CD14-positive monocyte (primary cell): ENCODE data around the gene CRACDL. TPM values are rescaled to one million over a fixed set of nuclear protein-coding genes. Genes with fewer than 3 reads are reported as not detected.

Source experiments
- DNase-seq, 3 donors: peaks; one replicate each; pipeline ENCODE4 v3.0.0-alpha.2; 2011 to 2022
- H2AFZ ChIP-seq: 2 replicates; pipeline ENCODE4 v1.6.0; 2012; ENCODE audit warnings: mild to moderate bottlenecking, low read depth, low read length, inconsistent platforms; ENCODE audit not compliant: insufficient read depth, poor library complexity, severe bottlenecking
- H3K27ac ChIP-seq, 2 donors: 1 replicate in 1 of 2; 2 replicates in 1 of 2; pipeline ENCODE4 v1.5.1; 2012 to 2013; ENCODE audit warnings: low read length in 2 of 2, control low read depth in 1 of 2, inconsistent platforms in 1 of 2, low read depth in 1 of 2, mild to moderate bottlenecking in 1 of 2
- H3K27me3 ChIP-seq, 2 donors: one replicate each; pipeline versions ENCODE4 v1.6.0 to v1.6.1; 2011 to 2013; ENCODE audit warnings: low read length in 2 of 2; ENCODE audit not compliant: control insufficient read depth in 2 of 2, insufficient read depth in 2 of 2
- H3K36me3 ChIP-seq, 2 donors: replicated peaks in 1 of 2; 1 replicate in 1 of 2; 2 replicates in 1 of 2; pipeline versions ENCODE4 v1.5.1 to v1.6.1; 2012 to 2013; ENCODE audit warnings: low read length in 2 of 2, control low read depth in 1 of 2, inconsistent platforms in 1 of 2, mild to moderate bottlenecking in 1 of 2; ENCODE audit not compliant: insufficient read depth in 2 of 2, control insufficient read depth in 1 of 2
- H3K4me1 ChIP-seq, 2 donors: 1 replicate in 1 of 2; 2 replicates in 1 of 2; pipeline versions ENCODE4 v1.5.1 to v1.6.1; 2012 to 2013; ENCODE audit warnings: low read length in 2 of 2, control low read depth in 1 of 2, inconsistent platforms in 1 of 2, mild to moderate bottlenecking in 1 of 2, moderate library complexity in 1 of 2; ENCODE audit not compliant: insufficient read depth in 2 of 2, control insufficient read depth in 1 of 2
- H3K4me2 ChIP-seq: replicated peaks from 2 replicates; pipeline ENCODE3; 2012; ENCODE audit warnings: low read length, moderate library complexity, mild to moderate bottlenecking; ENCODE audit not compliant: poor library complexity, severe bottlenecking; ENCODE audit errors: extremely low read depth
- H3K4me3 ChIP-seq, 3 experiments: fragments of 200-600 bp in 1 of 3; sonication (generic) in 1 of 3; replicated peaks in 1 of 3; 1 replicate in 2 of 3; 2 replicates in 1 of 3; pipeline ENCODE4 v1.5.1; 2011 to 2013; ENCODE audit warnings: low read length in 3 of 3, mild to moderate bottlenecking in 3 of 3, control low read depth in 2 of 3, low read depth in 2 of 3, inconsistent platforms in 1 of 3, moderate library complexity in 1 of 3
- H3K79me2 ChIP-seq: 2 replicates; pipeline ENCODE4 v1.6.0; 2012; ENCODE audit warnings: mild to moderate bottlenecking, control low read depth, inconsistent platforms, low read length, moderate library complexity; ENCODE audit not compliant: insufficient read depth
- H3K9ac ChIP-seq: 2 replicates; pipeline ENCODE4 v1.6.0; 2017; ENCODE audit warnings: low read length, mild to moderate bottlenecking; ENCODE audit not compliant: insufficient read depth, poor library complexity, severe bottlenecking
- H3K9me3 ChIP-seq, 2 donors: replicated peaks in 1 of 2; 1 replicate in 1 of 2; 2 replicates in 1 of 2; pipeline versions ENCODE4 v1.5.1 to v1.6.1; 2012 to 2013; ENCODE audit warnings: low read length in 2 of 2, control low read depth in 1 of 2; ENCODE audit not compliant: control insufficient read depth in 1 of 2, insufficient read depth in 1 of 2
- H4K20me1 ChIP-seq: 2 replicates; pipeline ENCODE4 v1.6.0; 2012; ENCODE audit warnings: mild to moderate bottlenecking, low read length, control low read depth, moderate library complexity; ENCODE audit not compliant: insufficient read depth
- H3K27ac Mint-ChIP-seq, 7 donors: one replicate each; pipeline ENCODE4 v1.8.0; 2020; ENCODE audit warnings: mild to moderate bottlenecking in 7 of 7, mixed read lengths in 7 of 7, moderate library complexity in 6 of 7, inconsistent platforms in 2 of 7
- H3K27me3 Mint-ChIP-seq, 3 donors: one replicate each; pipeline ENCODE4 v1.8.0; 2021 to 2022; ENCODE audit warnings: low read depth in 3 of 3, mild to moderate bottlenecking in 3 of 3, mixed read lengths in 3 of 3, moderate library complexity in 3 of 3, inconsistent platforms in 1 of 3
- H3K36me3 Mint-ChIP-seq, 2 donors: one replicate each; pipeline ENCODE4 v1.8.0; 2020; ENCODE audit warnings: mixed read lengths in 2 of 2, inconsistent platforms in 1 of 2, mild to moderate bottlenecking in 1 of 2
- H3K4me1 Mint-ChIP-seq: one replicate; pipeline ENCODE4 v1.8.0; 2020; ENCODE audit warnings: mild to moderate bottlenecking, mixed read lengths
- H3K4me3 Mint-ChIP-seq, 2 donors: one replicate each; pipeline ENCODE4 v1.8.0; 2020; ENCODE audit warnings: mild to moderate bottlenecking in 2 of 2, mixed read lengths in 2 of 2, moderate library complexity in 1 of 2
- H3K9me3 Mint-ChIP-seq, 7 donors: one replicate each; pipeline ENCODE4 v1.8.0; 2020 to 2022; ENCODE audit warnings: mixed read lengths in 7 of 7, mild to moderate bottlenecking in 6 of 7, moderate library complexity in 6 of 7, inconsistent platforms in 2 of 7
- WGBS: methylation state at CpG from one replicate; pipeline ENCODE4 v1.1.5; 2013; ENCODE audit warnings: missing lambda C conversion rate; ENCODE audit not compliant: insufficient coverage; 5-methylcytosine and 5-hydroxymethylcytosine counted together
- intact Hi-C, 2 donors: fragments of 100-400 bp; cut with micrococcal nuclease; formaldehyde crosslinking; loops; one replicate each; pipeline versions ENCODE4 v1.15.0 to v1.15.1; 2023
- polyA plus RNA-seq, 3 donors: library from polyadenylated mRNA; depleted of rRNA in 1 of 3; unstranded in 2 of 3; stranded (reverse) in 1 of 3; fragments of 300-500 nt in 2 of 3; fragments of >200 nt in 1 of 3; fragmentation: Illumina TruSeq in 2 of 3; gene quantifications; 1 replicate in 2 of 3; 2 replicates in 1 of 3; pipeline ENCODE4 v1.2.3, GENCODE V29; 2012 to 2021
- TF ChIP-seq, protein P1 (sequence below): fragments of 200-600 bp; IDR thresholded peaks from one replicate; pipeline ENCODE4 v1.8.0; 2022; ENCODE audit warnings: antibody characterized with exemption, mild to moderate bottlenecking

The CRACDL gene
- polyA plus RNA-seq, 3 donors: 0.12 to 0.35 (median 0.28) TPM

DNA sequence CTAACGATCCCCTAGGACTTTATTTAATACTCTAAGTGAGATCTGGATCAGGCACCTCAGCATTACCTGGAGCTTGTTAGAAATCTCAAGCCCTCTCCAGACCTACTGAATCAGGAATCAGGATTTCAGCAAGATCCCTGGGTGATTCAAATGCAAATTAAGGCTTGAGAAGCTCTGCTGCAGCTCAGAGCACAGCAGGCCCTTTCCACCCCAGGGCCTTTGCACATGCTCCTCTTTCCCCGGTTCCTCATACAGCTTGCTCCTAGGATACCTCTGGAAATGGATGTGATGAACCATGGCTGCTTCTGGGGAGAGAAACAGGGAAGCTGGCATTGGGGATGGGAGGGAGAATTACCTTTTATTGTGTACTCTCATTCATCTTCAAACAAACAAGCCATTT is 164.8 kb downstream of the CRACDL start:
- peaks cover 1 to 7% (median 4%) of the 10 kb centered on the region in 3 donors for H3K27me3 Mint-ChIP-seq
- H3K4me2 ChIP-seq: peak overlapping the region; percentile 75
- no peaks in the 10 kb centered on the region for H3K9me3 ChIP-seq
- no peaks in the 10 kb centered on the region for H4K20me1 ChIP-seq
- peak overlapping the region in 5 of 7 donors; percentile 16 to 89 (median 85) for H3K27ac Mint-ChIP-seq
- DNase-seq: no peak
- H3K27ac ChIP-seq: peak overlapping the region in 1 of 2 donors; percentile 79
- H3K9me3 Mint-ChIP-seq: no peaks in the 10 kb centered on the region
- peak overlapping the region; percentile 45 for H3K9ac ChIP-seq
- H3K79me2 ChIP-seq: no peaks in the 10 kb centered on the region
- H3K4me1 Mint-ChIP-seq: peaks cover 61% of the 10 kb centered on the region
- H3K4me3 Mint-ChIP-seq: peak overlapping the region; percentile 81 to 91
- H2AFZ ChIP-seq: peak overlapping the region; percentile 77
- intact Hi-C loops: loop anchor here in 1 of 2 donors (5.0 kb wide), 1 partner anchor 34 kb away; no protein-coding TSS in a partner anchor
- no peaks in the 10 kb centered on the region for H3K36me3 ChIP-seq
- 100% methylated on average over 1 of the region's 2 CpGs for WGBS
- peaks cover 0 to 3% of the 10 kb centered on the region in 2 donors for H3K36me3 Mint-ChIP-seq
- TF ChIP-seq, protein P1, sequence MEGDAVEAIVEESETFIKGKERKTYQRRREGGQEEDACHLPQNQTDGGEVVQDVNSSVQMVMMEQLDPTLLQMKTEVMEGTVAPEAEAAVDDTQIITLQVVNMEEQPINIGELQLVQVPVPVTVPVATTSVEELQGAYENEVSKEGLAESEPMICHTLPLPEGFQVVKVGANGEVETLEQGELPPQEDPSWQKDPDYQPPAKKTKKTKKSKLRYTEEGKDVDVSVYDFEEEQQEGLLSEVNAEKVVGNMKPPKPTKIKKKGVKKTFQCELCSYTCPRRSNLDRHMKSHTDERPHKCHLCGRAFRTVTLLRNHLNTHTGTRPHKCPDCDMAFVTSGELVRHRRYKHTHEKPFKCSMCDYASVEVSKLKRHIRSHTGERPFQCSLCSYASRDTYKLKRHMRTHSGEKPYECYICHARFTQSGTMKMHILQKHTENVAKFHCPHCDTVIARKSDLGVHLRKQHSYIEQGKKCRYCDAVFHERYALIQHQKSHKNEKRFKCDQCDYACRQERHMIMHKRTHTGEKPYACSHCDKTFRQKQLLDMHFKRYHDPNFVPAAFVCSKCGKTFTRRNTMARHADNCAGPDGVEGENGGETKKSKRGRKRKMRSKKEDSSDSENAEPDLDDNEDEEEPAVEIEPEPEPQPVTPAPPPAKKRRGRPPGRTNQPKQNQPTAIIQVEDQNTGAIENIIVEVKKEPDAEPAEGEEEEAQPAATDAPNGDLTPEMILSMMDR: no peak
- no peaks in the 10 kb centered on the region for H3K27me3 ChIP-seq
- peak overlapping the region in 2 of 3 experiments; percentile 12 to 73 for H3K4me3 ChIP-seq
- peaks cover 47 to 57% of the 10 kb centered on the region in 2 donors for H3K4me1 ChIP-seq

GRCh38 chr2:98769784-98770183 is 166.2 kb downstream of the CRACDL start:
- intact Hi-C loops: loop anchor here in 1 of 2 donors (5.0 kb wide), 1 partner anchor 32 kb away; no protein-coding TSS in a partner anchor
- Histone ChIP-seq H3K4me1 (peaks cover 62 to 72% of the 10 kb centered on the region in 2 donors), H2AFZ (no peak overlapping the region), H3K27ac (no peak overlapping the region), H3K9me3 (no peaks in the 10 kb centered on the region), H3K4me3 (no peak overlapping the region), H4K20me1 (no peaks in the 10 kb centered on the region), H3K9ac (no peak overlapping the region), H3K27me3 (no peaks in the 10 kb centered on the region), H3K36me3 (no peaks in the 10 kb centered on the region), H3K79me2 (no peaks in the 10 kb centered on the region), H3K4me2 (peak overlapping the region; percentile 13)
- H3K9me3 Mint-ChIP-seq: no peaks in the 10 kb centered on the region
- DNase-seq: no peak
- H3K27me3 Mint-ChIP-seq: peaks cover 1 to 9% (median 4%) of the 10 kb centered on the region in 3 donors
- TF ChIP-seq, protein P1: no peak
- 47% methylated on average over 10 of the region's 14 CpGs for WGBS
- H3K36me3 Mint-ChIP-seq: peaks cover 0 to 3% of the 10 kb centered on the region in 2 donors
- peak overlapping the region in 1 of 2 donors; percentile 72 for H3K4me3 Mint-ChIP-seq
- H3K4me1 Mint-ChIP-seq: peaks cover 71% of the 10 kb centered on the region
- peak overlapping the region in 1 of 7 donors; percentile 73 for H3K27ac Mint-ChIP-seq
